ENCODE measurements around the gene NAA40. TPM values are rescaled to one million over a fixed set of nuclear protein-coding genes. Genes with fewer than 3 reads are reported as not detected.

The NAA40 gene
- total and polyA plus RNA-seq, 2 of the 13 experiments (the other 11 are each of a cell fraction or from before 2014, with no cell fraction given) = 11.1 to 17.9 TPM

GRCh38 chr11:63920126-63920938, 18.5 kb upstream of the NAA40 start (continued):
- no peak for TF ChIP-seq ZNF318 (CRISPR knock-in tag; IDR thresholded peaks at IDR 0.05)

GRCh38 chr11:63920939-63921417, 17.8 kb upstream of the NAA40 start:
- H2AFZ ChIP-seq (ENCODE audit: low read length) = no peak overlapping the region
- no TSS peak for BruUV-seq (replicated peaks)
- CTCF ChIA-PET (ENCODE audit: low intra/inter-chr PET ratio, low total read pairs) = interaction anchor here (0.8 to 1.3 kb wide), 2 partner anchors 82 to 84 kb away, joined by 3 to 9 read pairs; partner anchors contain the start of gene MARK2
- H3K4me2 ChIP-seq (ENCODE audit: low read depth, low read length) = peak overlapping the region; percentile 74
- H3K9ac ChIP-seq (ENCODE audit: insufficient read depth, low read depth, low read length) = no peak overlapping the region
- H3K27me3 ChIP-seq (ENCODE audit: control insufficient read depth in 1 of 2, insufficient read depth in 2 of 2, low read length in 2 of 2) = peaks cover 0 to 4% of the 10 kb centered on the region in 2 experiments; a peak in 2 of 5 replicates
- no peaks in the 10 kb centered on the region for H3K9me3 ChIP-seq (ENCODE audit: low read length)
- no peaks in the 10 kb centered on the region for H4K20me1 ChIP-seq (ENCODE audit: insufficient read depth, low read length)
- H3K79me2 ChIP-seq (ENCODE audit: insufficient read depth, low read length) = no peaks in the 10 kb centered on the region
- POLR2A ChIA-PET = interaction anchor here (1.4 to 2.0 kb wide), 4 partner anchors 33 to 154 kb away, joined by 5 to 7 read pairs (median 6); partner anchors contain the start of gene COX8A
- H3K27ac ChIP-seq (ENCODE audit: extremely low read length, insufficient read depth, low read length) = no peak overlapping the region
- in situ Hi-C loops (cut with HindIII; ENCODE audit: extremely low pct_ligation_motif_present, low pct_unique_long_range_greater_than_20kb) (no loop called here), intact Hi-C loops (cut with micrococcal nuclease; ENCODE audit: unreplicated experiment) (no loop called here)
- no peaks in the 10 kb centered on the region for H3K36me3 ChIP-seq (replicated peaks in 1 of 2; ENCODE audit: control insufficient read depth in 1 of 2, insufficient read depth in 2 of 2, low read length in 2 of 2)
- FAIRE-seq = no peak
- no peak for DNase-seq (ENCODE audit: low spot score)
- H3K4me1 ChIP-seq (ENCODE audit: insufficient read depth, low read length) = peaks cover 44% of the 10 kb centered on the region
- ATAC-seq = peak; percentile 19
- 7% methylated on average over 4 of the region's 14 CpGs for WGBS (ENCODE audit: low lambda C conversion rate)
- H3K4me3 ChIP-seq (replicated peaks in 1 of 3; ENCODE audit: insufficient read depth in 1 of 3, low read depth in 2 of 3, low read length in 3 of 3) = peak overlapping the region; percentile 59 to 84 (median 76)
- TF ChIP-seq MXD1 (CRISPR knock-in tag; IDR thresholded peaks at IDR 0.05) = 0 out of 2 replicates have a peak, but pooled peaks have one; percentile 30
- TF ChIP-seq SMYD3 (CRISPR knock-in tag; IDR thresholded peaks at IDR 0.05) = no peak
- no peak for TF ChIP-seq ZNF501 (CRISPR knock-in tag; IDR thresholded peaks at IDR 0.05)
- peak; percentile 96 for TF ChIP-seq PATZ1 (CRISPR knock-in tag; IDR thresholded peaks at IDR 0.05)
- TF ChIP-seq NR2F6 (IDR thresholded peaks at IDR 0.05) = 0 out of 2 replicates have a peak, but pooled peaks have one; percentile 32
- peak; percentile 29; the same call in 1 of the 2 replicates for TF ChIP-seq NR2F6 (CRISPR knock-in tag; IDR thresholded peaks at IDR 0.05)
- TF ChIP-seq NFKB2 (CRISPR knock-in tag; IDR thresholded peaks at IDR 0.05; ENCODE audit: borderline replicate concordance) = peak; percentile 34; the same call in 1 of the 2 replicates
- no peak for TF ChIP-seq PAF1 (CRISPR knock-in tag; IDR thresholded peaks at IDR 0.05)
